ENCODE results near the gene LARGE1. TPM values are rescaled to one million over a fixed set of nuclear protein-coding genes. Genes with fewer than 3 reads are reported as not detected.

The LARGE1 gene
- total and polyA plus RNA-seq, 2 experiments from 2014 or later, result 21.2 to 23.6 TPM

- TF ChIP-seq CTCF (IDR thresholded peaks at IDR 0.05; ENCODE audit: poor library complexity) (no peak), EZH2phosphoT487 (IDR thresholded peaks at IDR 0.05; ENCODE audit: low read depth, severe bottlenecking, unreplicated experiment) (no peak), EZH2 (IDR thresholded peaks at IDR 0.05; ENCODE audit: borderline replicate concordance) (no peak)
- Histone ChIP-seq H3K79me2 (no peaks in the 10 kb centered on the region), H3K4me1 (ENCODE audit: insufficient read depth) (no peaks in the 10 kb centered on the region), H3K36me3 (replicated peaks; ENCODE audit: insufficient read depth, low read depth) (no peaks in the 10 kb centered on the region), H2AFZ (no peak overlapping the region), H3K4me3 (no peak overlapping the region), H3K9me2 (replicated peaks; ENCODE audit: insufficient read depth) (no peaks in the 10 kb centered on the region), H3K9me3 (ENCODE audit: low read depth) (no peaks in the 10 kb centered on the region), H4K20me1 (ENCODE audit: insufficient read depth, poor library complexity, severe bottlenecking) (no peaks in the 10 kb centered on the region), H3K27ac (no peak overlapping the region), H3K4me2 (no peak overlapping the region), H3K27me3 (no peaks in the 10 kb centered on the region)
- no peak for DNase-seq (ENCODE audit: low spot score)
Observed at GRCh38 chr22:33227791-33228190, 692.5 kb downstream of the LARGE1 start.

GRCh38 chr22:33224841-33225240, 695.4 kb downstream of the LARGE1 start:
- Histone ChIP-seq H3K9me2 (replicated peaks; ENCODE audit: insufficient read depth) (no peaks in the 10 kb centered on the region), H4K20me1 (ENCODE audit: insufficient read depth, poor library complexity, severe bottlenecking) (no peaks in the 10 kb centered on the region), H3K36me3 (replicated peaks; ENCODE audit: insufficient read depth, low read depth) (no peaks in the 10 kb centered on the region), H3K27me3 (no peaks in the 10 kb centered on the region), H3K4me1 (ENCODE audit: insufficient read depth) (no peaks in the 10 kb centered on the region), H3K4me3 (no peak overlapping the region), H3K9me3 (ENCODE audit: low read depth) (no peaks in the 10 kb centered on the region), H3K4me2 (no peak overlapping the region), H3K27ac (no peak overlapping the region), H2AFZ (no peak overlapping the region), H3K79me2 (no peaks in the 10 kb centered on the region)
- no peak for DNase-seq (ENCODE audit: low spot score)
- WGBS (ENCODE audit: low lambda C conversion rate, missing lambda C conversion rate), result 92% methylated on average over 4 of the region's 4 CpGs
- TF ChIP-seq EZH2 (IDR thresholded peaks at IDR 0.05; ENCODE audit: borderline replicate concordance) (no peak), CTCF (IDR thresholded peaks at IDR 0.05; ENCODE audit: poor library complexity) (no peak), EZH2phosphoT487 (IDR thresholded peaks at IDR 0.05; ENCODE audit: low read depth, severe bottlenecking, unreplicated experiment) (no peak)

Small RNAs within 50 kb of the gene (microRNA-seq; reads per million reads assigned to microRNA genes)
- not detected for gene MIR4764

Small RNAs within 50 kb of the gene (small RNA-seq; reads per million reads assigned to genes)
- gene MIR4764 (not detected), gene SNORA50B (not detected)

All from hepatocyte (in vitro differentiated cells).